ENCODE data around the gene MERTK.

DNA sequence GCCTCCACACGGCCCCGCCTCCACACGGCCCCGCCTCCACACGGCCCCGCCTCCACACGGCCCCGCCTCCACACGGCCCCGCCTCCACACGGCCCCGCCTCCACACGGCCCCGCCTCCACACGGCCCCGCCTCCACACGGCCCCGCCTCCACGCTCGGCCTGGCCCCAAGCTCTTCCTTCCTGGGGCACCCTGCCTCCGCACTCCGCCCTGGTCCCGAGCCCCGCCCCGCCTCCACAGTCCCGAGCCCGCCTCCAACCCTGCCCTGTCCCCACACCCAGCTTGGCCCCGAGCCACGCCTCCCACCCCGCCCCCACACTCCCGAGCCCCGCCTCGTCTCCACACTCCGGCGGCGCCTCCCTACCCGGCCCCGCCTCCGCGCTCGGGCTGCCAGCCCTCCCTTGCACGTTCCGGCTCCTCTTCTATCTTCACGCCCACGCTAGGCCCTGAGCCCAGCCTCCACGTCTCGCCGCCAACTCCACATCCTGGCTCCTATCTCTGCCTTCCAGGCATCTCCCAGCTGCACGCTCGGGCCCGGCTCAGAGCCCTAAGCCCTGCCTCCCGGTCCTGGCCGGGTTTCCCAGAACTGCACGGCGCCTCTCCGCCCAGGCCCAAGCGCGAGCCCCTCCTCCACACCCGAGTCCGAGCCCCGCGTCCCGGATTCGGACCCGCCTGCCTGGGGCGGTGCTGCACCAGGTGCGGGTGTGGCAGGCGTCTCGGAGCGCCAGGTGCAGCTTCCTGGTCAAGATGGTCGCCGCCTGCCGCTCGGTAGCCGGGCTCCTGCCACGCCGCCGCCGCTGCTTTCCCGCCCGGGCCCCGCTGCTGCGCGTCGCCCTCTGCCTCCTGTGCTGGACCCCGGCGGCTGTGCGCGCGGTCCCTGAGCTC, 156.7 kb downstream of the MERTK start, which contains the start of gene TMEM87B:
- TF ChIP-seq, protein P1, sequence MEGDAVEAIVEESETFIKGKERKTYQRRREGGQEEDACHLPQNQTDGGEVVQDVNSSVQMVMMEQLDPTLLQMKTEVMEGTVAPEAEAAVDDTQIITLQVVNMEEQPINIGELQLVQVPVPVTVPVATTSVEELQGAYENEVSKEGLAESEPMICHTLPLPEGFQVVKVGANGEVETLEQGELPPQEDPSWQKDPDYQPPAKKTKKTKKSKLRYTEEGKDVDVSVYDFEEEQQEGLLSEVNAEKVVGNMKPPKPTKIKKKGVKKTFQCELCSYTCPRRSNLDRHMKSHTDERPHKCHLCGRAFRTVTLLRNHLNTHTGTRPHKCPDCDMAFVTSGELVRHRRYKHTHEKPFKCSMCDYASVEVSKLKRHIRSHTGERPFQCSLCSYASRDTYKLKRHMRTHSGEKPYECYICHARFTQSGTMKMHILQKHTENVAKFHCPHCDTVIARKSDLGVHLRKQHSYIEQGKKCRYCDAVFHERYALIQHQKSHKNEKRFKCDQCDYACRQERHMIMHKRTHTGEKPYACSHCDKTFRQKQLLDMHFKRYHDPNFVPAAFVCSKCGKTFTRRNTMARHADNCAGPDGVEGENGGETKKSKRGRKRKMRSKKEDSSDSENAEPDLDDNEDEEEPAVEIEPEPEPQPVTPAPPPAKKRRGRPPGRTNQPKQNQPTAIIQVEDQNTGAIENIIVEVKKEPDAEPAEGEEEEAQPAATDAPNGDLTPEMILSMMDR (IDR thresholded peaks at IDR 0.05; ENCODE audit: insufficient read depth, low read depth, low read length): no peak
- no peak for TF ChIP-seq EZH2 (IDR thresholded peaks at IDR 0.05; ENCODE audit: insufficient read depth, low read length)

Data from astrocyte (in vitro differentiated cells and primary cell).